K562 (cell line): ENCODE results near the gene AHSG. TPM values are rescaled to one million over a fixed set of nuclear protein-coding genes. Genes with fewer than 3 reads are reported as not detected.

Source experiments
- ATAC-seq: fragments of 200-7000 bp; cut with Tn5 transposase; 3 replicates; pipeline ENCODE4 v1.9.1; 2020; ENCODE audit warnings: moderate library complexity
- BruUV-seq: library from RNA; stranded (reverse); fragments of 400-500 nt; replicated peaks from 2 replicates; lab custom pipeline; 2021; lab: Mats Ljungman, UMichigan
- CTCF ChIA-PET: fragments of 300-600 bp; formaldehyde crosslinking; extraction: SDS; loops from one replicate; lab custom pipeline; 2021; ENCODE audit warnings: low intra/inter-chr PET ratio; lab: Yijun Ruan, JAX
- POLR2A ChIA-PET: fragments of 300-600, 350-650 bp; sonication (Branson Sonifier 250); formaldehyde crosslinking; extraction: SDS; loops from one replicate; lab custom pipeline; 2021; ENCODE audit warnings: antibody characterized with exemption, inconsistent platforms; lab: Yijun Ruan, JAX
- DNase-seq, 4 experiments: peaks; one replicate each; pipeline versions ENCODE4 v3.0.0 to v3.0.0-alpha.2; 2011 to 2018; ENCODE audit warnings: low spot score in 3 of 4, mixed read lengths in 3 of 4; ENCODE audit errors: extremely low read depth in 1 of 4
- FAIRE-seq: peaks from 2 replicates; lab custom pipeline; 2011; peaks lifted over from hg19 to GRCh38; lab: Jason Lieb, UNC
- H2AFZ ChIP-seq: 2 replicates; pipeline ENCODE4 v1.6.0; 2011; ENCODE audit warnings: low read depth, low read length, control low read depth, inconsistent platforms
- H3K27ac ChIP-seq: fragments of 200-600 bp; 3 replicates; pipeline ENCODE4 v1.8.0; 2011; ENCODE audit warnings: low read depth, mild to moderate bottlenecking, control low read depth, inconsistent platforms, low read length, moderate library complexity, mixed read lengths; ENCODE audit errors: extremely low read depth
- H3K27me3 ChIP-seq, 2 experiments: fragments of 300-600 bp in 1 of 2; 2 replicates in 1 of 2; 3 replicates in 1 of 2; pipeline versions ENCODE4 v1.6.0 to v1.8.0; 2011; ENCODE audit warnings: inconsistent platforms in 2 of 2, low read length in 2 of 2, mild to moderate bottlenecking in 1 of 2, mixed read lengths in 1 of 2, moderate library complexity in 1 of 2; ENCODE audit not compliant: control insufficient read depth in 2 of 2, insufficient read depth in 2 of 2
- H3K36me3 ChIP-seq: fragments of 300-600 bp; 3 replicates; pipeline ENCODE4 v1.8.0; 2011; ENCODE audit warnings: mild to moderate bottlenecking, low read length, inconsistent platforms; ENCODE audit not compliant: control insufficient read depth, insufficient read depth
- H3K4me1 ChIP-seq, 2 experiments: fragments of 200-600 bp in 1 of 2; replicated peaks in 1 of 2; 2 replicates in 1 of 2; 3 replicates in 1 of 2; pipeline versions ENCODE4 v1.5.1 to v1.8.0; 2011; ENCODE audit warnings: inconsistent platforms in 2 of 2, low read length in 2 of 2, mild to moderate bottlenecking in 1 of 2, mixed read lengths in 1 of 2, moderate library complexity in 1 of 2; ENCODE audit not compliant: control insufficient read depth in 2 of 2, insufficient read depth in 2 of 2
- H3K4me2 ChIP-seq: 2 replicates; pipeline ENCODE4 v1.6.1; 2011; ENCODE audit warnings: low read length, control low read depth, inconsistent platforms, mixed read lengths; ENCODE audit not compliant: insufficient read depth
- H3K4me3 ChIP-seq: fragments of 200-600 bp; sonication (generic), shearing (Covaris generic); 2 replicates; pipeline ENCODE4 v1.5.1; 2016; ENCODE audit warnings: control low read depth, inconsistent platforms
- H3K79me2 ChIP-seq: fragments of 200-600 bp; 3 replicates; pipeline ENCODE4 v1.8.0; 2011; ENCODE audit warnings: low read length, inconsistent platforms; ENCODE audit not compliant: control insufficient read depth, insufficient read depth
- H3K9ac ChIP-seq, 2 experiments: 2 replicates each; pipeline versions ENCODE4 v1.6.0 to v1.6.1; 2011; ENCODE audit warnings: low read depth in 2 of 2, low read length in 2 of 2, control low read depth in 1 of 2, inconsistent platforms in 1 of 2, mild to moderate bottlenecking in 1 of 2, mixed read lengths in 1 of 2; ENCODE audit not compliant: insufficient read depth in 1 of 2
- H3K9me1 ChIP-seq: one replicate; pipeline ENCODE4 v1.6.0; 2011; ENCODE audit warnings: inconsistent platforms, mild to moderate bottlenecking, low read length, moderate library complexity; ENCODE audit not compliant: control insufficient read depth, insufficient read depth
- H3K9me3 ChIP-seq: replicated peaks from 2 replicates; pipeline ENCODE4 v1.5.1; 2011; ENCODE audit warnings: low read depth, low read length, inconsistent platforms; ENCODE audit not compliant: control insufficient read depth, insufficient read depth
- H4K20me1 ChIP-seq: replicated peaks from 2 replicates; pipeline ENCODE4 v1.6.1; 2011; ENCODE audit warnings: low read length, inconsistent platforms, mixed read lengths; ENCODE audit not compliant: control insufficient read depth, insufficient read depth
- CBX5 ChIP-seq: IDR thresholded peaks from 2 replicates; pipeline ENCODE4 v1.6.1; 2014; ENCODE audit warnings: low read depth, borderline replicate concordance
- CEBPB ChIP-seq: fragments of 450-650 bp; IDR thresholded peaks from 2 replicates; pipeline ENCODE4 v1.6.1; 2016; ENCODE audit warnings: missing genetic modification characterization, missing compliant biosample characterization
- CTBP1 ChIP-seq: fragments of 450-650 bp; IDR thresholded peaks from 2 replicates; pipeline ENCODE4 v1.6.1; 2016; ENCODE audit warnings: borderline replicate concordance
- ERF ChIP-seq: fragments of 450-650 bp; formaldehyde crosslinking; IDR thresholded peaks from 2 replicates; pipeline ENCODE4 v1.4.0; 2020; ENCODE audit warnings: mild to moderate bottlenecking, mixed read lengths
- HMBOX1 ChIP-seq: sonication (generic); IDR thresholded peaks from 2 replicates; pipeline ENCODE4 v1.6.1; 2016
- MAX ChIP-seq: sonication (generic); formaldehyde crosslinking; IDR thresholded peaks from 2 replicates; pipeline ENCODE4 v1.9.0; 2022; ENCODE audit warnings: mild to moderate bottlenecking, missing genetic modification reagents
- NCOA2 ChIP-seq, 2 experiments: fragments of 450-650 bp; IDR thresholded peaks; 2 replicates each; pipeline ENCODE4 v1.6.1; 2018; ENCODE audit warnings: mild to moderate bottlenecking in 2 of 2, moderate library complexity in 1 of 2; ENCODE audit not compliant: partially characterized antibody in 2 of 2
- NCOA4 ChIP-seq: fragments of 450-650 bp; IDR thresholded peaks from 2 replicates; pipeline ENCODE4 v1.6.1; 2018; ENCODE audit warnings: mild to moderate bottlenecking; ENCODE audit not compliant: partially characterized antibody
- NELFE ChIP-seq: IDR thresholded peaks from 2 replicates; pipeline ENCODE4 v1.6.1; 2011; ENCODE audit warnings: mild to moderate bottlenecking; ENCODE audit not compliant: insufficient read depth, insufficient read length
- POLR2G ChIP-seq: fragments of 200-400 bp; formaldehyde crosslinking; IDR thresholded peaks from 2 replicates; pipeline ENCODE4 v1.6.1; 2017; ENCODE audit warnings: low read depth, mild to moderate bottlenecking, antibody characterized with exemption, low read length, moderate library complexity
- TEAD4 ChIP-seq, 2 experiments: sonication (generic) in 1 of 2; formaldehyde crosslinking in 1 of 2; IDR thresholded peaks; 2 replicates each; pipeline versions ENCODE4 v1.6.1 to v1.8.0; 2012 to 2022; ENCODE audit warnings: borderline replicate concordance in 1 of 2, inconsistent platforms in 1 of 2, low read length in 1 of 2, mild to moderate bottlenecking in 1 of 2, missing genetic modification reagents in 1 of 2
- VEZF1 ChIP-seq: fragments of 200-800 bp; sonication (Bioruptor generic); IDR thresholded peaks from 2 replicates; pipeline ENCODE4 v1.6.1; 2017; ENCODE audit warnings: missing genetic modification characterization, missing compliant biosample characterization
- ZBTB9 ChIP-seq: fragments of 450-650 bp; formaldehyde crosslinking; IDR thresholded peaks from 2 replicates; pipeline ENCODE4 v1.4.0; 2020; ENCODE audit warnings: mild to moderate bottlenecking, moderate library complexity
- ZNF143 ChIP-seq: sonication (generic); formaldehyde crosslinking; IDR thresholded peaks from 2 replicates; pipeline ENCODE4 v1.9.0; 2022; ENCODE audit warnings: mild to moderate bottlenecking, missing genetic modification reagents
- ZNF280B ChIP-seq: fragments of 250-450 bp; sonication (Bioruptor Pico); IDR thresholded peaks from 2 replicates; pipeline ENCODE4 v1.5.1; 2021; ENCODE audit warnings: mild to moderate bottlenecking
- ZNF444 ChIP-seq: fragments of 250-450 bp; sonication (Bioruptor Pico); IDR thresholded peaks from 2 replicates; pipeline ENCODE4 v1.4.0; 2020; ENCODE audit warnings: mild to moderate bottlenecking, moderate library complexity
- WGBS: fragments of 100-300 bp; shearing (Covaris generic); methylation state at CpG from one replicate; pipeline ENCODE4 v1.1.6; 2016; ENCODE audit warnings: low coverage, mixed read lengths; ENCODE audit not compliant: insufficient coverage; ENCODE audit errors: missing lambda C conversion rate; 5-methylcytosine and 5-hydroxymethylcytosine counted together
- in situ Hi-C: fragments of 300-500 bp; cut with MboI; formaldehyde crosslinking; loops from 4 replicates; pipeline ENCODE4 v1.15.0; 2018; ENCODE audit warnings: inconsistent platforms, mixed read lengths
- intact Hi-C: fragments of 100-400 bp; cut with micrococcal nuclease; formaldehyde crosslinking; loops from 2 replicates; pipeline ENCODE4 v1.14.2; 2022
- polyA plus RNA-seq, 8 experiments: library from polyadenylated mRNA; depleted of rRNA in 4 of 8; stranded (reverse) in 5 of 8; unstranded in 3 of 8; fragments of >200 nt; fragmentation: Nextera tagmentation in 2 of 8; fragmentation: Illumina TruSeq in 1 of 8; extraction: Ambion mirVana in 2 of 8; extraction: Trizol in 1 of 8; gene quantifications; 2 replicates each; pipeline versions ENCODE4 v1.2.1 to v1.2.3, GENCODE V29; 2011 to 2014; ENCODE audit warnings: inconsistent platforms in 1 of 8, missing spikeins in 1 of 8
- total RNA-seq, 7 experiments: library from RNA; depleted of rRNA in 6 of 7; stranded (reverse); fragments of >200 nt in 6 of 7; fragmentation: Illumina TruSeq in 2 of 7; extraction: Trizol in 2 of 7; gene quantifications; 2 replicates each; pipeline versions ENCODE4 v1.2.1 to v1.2.3, GENCODE V29; 2011 to 2021; ENCODE audit warnings: low replicate concordance in 1 of 7

The AHSG gene
- total and polyA plus RNA-seq, 9 of the 15 experiments (the other 6 are each of a cell fraction or from before 2014, with no cell fraction given): 0.69 TPM; not detected in 8

- peaks cover 3 to 4% of the 10 kb centered on the region in 2 experiments; a peak in 3 of 5 replicates for H3K4me1 ChIP-seq
- no peaks in the 10 kb centered on the region for H3K79me2 ChIP-seq
- FAIRE-seq: no peak
- H3K4me2 ChIP-seq: no peak overlapping the region
- under 1% methylated on average over 6 of the region's 6 CpGs for WGBS
- no peaks in the 10 kb centered on the region for H3K9me3 ChIP-seq
- no peak overlapping the region for H3K27ac ChIP-seq
- H4K20me1 ChIP-seq: no peaks in the 10 kb centered on the region
- ChIA-PET CTCF (no interaction called here), POLR2A (interaction anchor here (0.6 to 2.6 kb wide), 4 partner anchors 21 to 153 kb away, joined by 3 to 12 read pairs (median 4); partner anchors contain the start of gene EIF4A2)
- no peak overlapping the region for H2AFZ ChIP-seq
- no TSS peak for BruUV-seq
- intact Hi-C loops: no loop called here
- in situ Hi-C loops: no loop called here
- H3K9me1 ChIP-seq: no peaks in the 10 kb centered on the region
- H3K36me3 ChIP-seq: no peaks in the 10 kb centered on the region
- no peak overlapping the region for H3K4me3 ChIP-seq
- ATAC-seq: peak; percentile 61
- peaks cover 0 to 19% of the 10 kb centered on the region in 2 experiments; a peak in 2 of 5 replicates for H3K27me3 ChIP-seq
- DNase-seq: no peak
- H3K9ac ChIP-seq: no peak overlapping the region
- TF ChIP-seq ERF (CRISPR knock-in tag): no peak
- no peak for TF ChIP-seq NCOA4
- 0 out of 2 replicates have a peak, but pooled peaks have one; percentile 20 for TF ChIP-seq CTBP1
- TF ChIP-seq ZNF280B (CRISPR knock-in tag): no peak
- TF ChIP-seq ZBTB9 (CRISPR knock-in tag): no peak
- no peak for TF ChIP-seq POLR2G
- no peak for TF ChIP-seq NELFE
- TF ChIP-seq CEBPB (tag): 0 out of 2 replicates have a peak, but pooled peaks have one; percentile 19
- no peak for TF ChIP-seq MAX (CRISPR knock-in tag)
- no peak for TF ChIP-seq VEZF1 (CRISPR knock-in tag)
- TF ChIP-seq NCOA2 (IDR thresholded peaks at IDR 0.05; ENCODE audit: partially characterized antibody in 2 of 2): no peak
- TF ChIP-seq HMBOX1: peak; percentile 62; the same call in 1 of the 2 replicates
- TF ChIP-seq ZNF444 (CRISPR knock-in tag): no peak
- no peak for TF ChIP-seq CBX5
- TF ChIP-seq ZNF143: no peak
- no peak for TF ChIP-seq TEAD4 (IDR thresholded peaks at IDR 0.05; ENCODE audit: low read length)
- TF ChIP-seq TEAD4 (CRISPR knock-in tag; IDR thresholded peaks at IDR 0.05; ENCODE audit: borderline replicate concordance): no peak
Observed at GRCh38 chr3:186630950-186631641, 18.2 kb downstream of the AHSG start.
